Measurements from ENCODE around the gene ZNF470.

Gene ZNF470

DNA sequence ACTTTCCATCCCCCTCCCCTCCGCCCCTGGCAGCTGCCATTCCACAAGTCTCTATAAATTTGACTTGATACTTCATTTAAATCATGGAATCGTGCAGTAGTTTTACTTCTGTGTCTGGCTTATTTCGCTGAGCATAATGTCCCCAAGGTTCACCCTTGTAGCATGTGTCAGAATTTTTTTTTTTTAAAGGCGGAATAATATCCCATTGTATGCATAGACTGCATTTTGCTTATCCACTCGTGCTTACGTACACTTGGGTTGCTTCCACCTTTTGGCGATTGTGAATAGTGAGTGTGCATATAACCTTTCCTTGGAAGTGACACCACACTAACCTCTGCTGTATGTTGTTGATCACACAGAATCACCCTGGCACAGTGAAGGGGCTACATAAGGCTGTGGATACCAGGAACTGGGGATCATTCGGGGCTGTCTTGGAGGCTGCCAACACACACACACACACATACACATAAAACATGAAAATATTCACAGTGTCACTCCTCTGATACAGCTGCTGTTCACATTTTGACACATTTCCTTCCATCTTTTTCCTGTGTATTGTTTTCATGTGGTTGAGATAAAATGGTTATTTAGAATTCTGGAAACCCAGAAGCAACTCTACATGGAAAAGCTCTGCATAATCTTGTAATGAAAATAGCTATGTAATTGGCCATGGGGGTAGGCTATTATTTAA is 41.2 kb downstream of the ZNF470 start:
- no peak for DNase-seq (ENCODE audit: low read depth)

GRCh38 chr19:56611288-56611687 is 44.0 kb downstream of the ZNF470 start:
- no peak for DNase-seq (ENCODE audit: low read depth)

DNA sequence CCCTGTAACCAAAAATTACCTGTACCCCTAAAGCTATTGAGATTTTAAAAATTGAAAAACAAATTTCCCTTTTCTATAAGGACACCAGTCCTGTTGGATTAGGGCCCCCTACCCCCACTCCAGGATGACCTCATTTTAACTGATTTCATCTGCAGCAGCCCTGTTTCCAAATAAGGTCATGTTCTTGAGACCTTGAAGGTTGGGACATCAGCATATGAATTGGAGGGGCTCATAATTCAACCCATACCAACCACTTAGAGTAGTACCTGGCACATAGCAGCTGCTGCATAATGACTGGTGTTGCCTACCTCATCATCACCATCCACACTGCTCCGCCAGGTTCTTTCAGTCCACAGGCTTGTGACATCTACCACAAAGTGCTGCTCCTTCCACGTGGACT is 45.5 kb downstream of the ZNF470 start:
- no peak for DNase-seq (ENCODE audit: low read depth)

- no peak for DNase-seq (ENCODE audit: low read depth)
These were observed 46.4 kb downstream of the ZNF470 start for GRCh38 chr19:56613639-56614038.

DNA sequence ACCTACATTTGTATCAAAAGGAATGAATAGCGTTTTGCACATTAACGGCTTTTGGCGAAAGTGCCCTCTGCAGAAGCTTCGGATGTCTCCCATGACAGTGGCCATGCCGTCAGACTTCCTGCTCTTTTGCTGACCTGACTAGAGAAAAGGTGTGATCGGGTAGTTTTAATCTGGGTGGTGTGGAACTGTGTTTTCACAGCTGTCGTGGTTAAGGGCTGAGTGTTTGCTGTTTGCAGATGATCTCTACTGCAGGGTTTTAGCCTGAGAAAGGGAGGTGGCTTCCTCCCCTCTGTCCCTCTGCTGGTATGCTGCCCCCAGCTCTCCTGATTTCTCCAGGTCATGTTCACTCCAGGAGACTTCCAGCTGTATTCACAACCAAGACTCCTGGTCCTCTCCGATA is 50.3 kb downstream of the ZNF470 start:
- DNase-seq (ENCODE audit: low read depth), result no peak

GRCh38 chr19:56619121-56619520 is 51.9 kb downstream of the ZNF470 start:
- DNase-seq (ENCODE audit: low read depth), result no peak

GRCh38 chr19:56622374-56622773 is 55.1 kb downstream of the ZNF470 start:
- no peak for DNase-seq (ENCODE audit: low read depth)

- no peak for DNase-seq (ENCODE audit: low read depth)
These were observed 55.7 kb downstream of the ZNF470 start for GRCh38 chr19:56623006-56623405.

GRCh38 chr19:56625708-56626107 is 58.4 kb downstream of the ZNF470 start:
- DNase-seq (ENCODE audit: low read depth), result no peak

DNA sequence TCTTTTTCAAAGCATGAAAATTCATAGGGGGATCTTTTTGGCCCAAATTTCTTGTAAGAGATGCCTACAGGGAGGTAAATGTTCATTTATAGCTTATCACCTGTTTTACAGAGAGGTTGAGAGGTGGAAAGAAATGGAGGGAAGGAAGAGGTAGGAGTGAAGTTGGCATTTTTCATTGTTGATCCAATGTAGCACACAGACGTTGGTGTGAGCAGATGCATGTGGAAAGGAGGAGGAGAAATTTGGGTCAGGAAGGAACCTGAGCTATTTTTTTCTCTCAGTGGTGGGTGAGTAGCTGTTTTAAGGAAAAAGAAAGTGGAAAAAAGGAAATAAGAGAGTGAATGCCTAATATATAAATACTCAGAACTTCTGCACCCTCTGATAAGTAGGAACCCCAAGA is 65.8 kb downstream of the ZNF470 start:
- DNase-seq (ENCODE audit: low read depth), result no peak

- DNase-seq (ENCODE audit: low read depth), result peak; percentile 77
These were observed 70.8 kb downstream of the ZNF470 start for GRCh38 chr19:56637976-56638555.
